HCT116 (cell line): ENCODE measurements around the gene NFKBIZ. TPM values are rescaled to one million over a fixed set of nuclear protein-coding genes. Genes with fewer than 3 reads are reported as not detected.

Source experiments
- ATAC-seq: fragments of 200-7000 bp; cut with Tn5 transposase; 2 replicates; pipeline ENCODE4 v1.9.1; 2020; ENCODE audit warnings: mild to moderate bottlenecking, moderate library complexity
- BruUV-seq: library from RNA; stranded (reverse); fragments of 400-500 nt; replicated peaks from 2 replicates; lab custom pipeline; 2021; lab: Mats Ljungman, UMichigan
- CTCF ChIA-PET: fragments of 300-600 bp; sonication (Branson Sonifier 250); formaldehyde crosslinking; loops from one replicate; lab custom pipeline; 2021; ENCODE audit warnings: antibody characterized with exemption; lab: Charles Lee
- POLR2A ChIA-PET: fragments of 300-600, 350-600 bp; sonication (Branson Sonifier 250); formaldehyde crosslinking; loops from one replicate; lab custom pipeline; 2021; ENCODE audit warnings: antibody characterized with exemption; lab: Charles Lee
- RAD21 ChIA-PET, 2 experiments: fragments of 300-600 bp; sonication (Branson Sonifier 250); formaldehyde crosslinking; loops; one replicate each; lab custom pipeline; 2023; ENCODE audit warnings: low total read pairs in 2 of 2; ENCODE audit not compliant: uncharacterized antibody in 2 of 2, unreplicated experiment in 2 of 2, low non-redundant PET in 1 of 2; lab: Charles Lee
- DNase-seq: peaks from one replicate; pipeline ENCODE4 v3.0.0-alpha.2; 2010; ENCODE audit warnings: low read depth, low spot score
- H2AFZ ChIP-seq: fragments of 200-600 bp; shearing (Covaris generic), sonication (generic); 2 replicates; pipeline ENCODE4 v1.6.1; 2017; ENCODE audit warnings: low read depth, mixed run types, mixed read lengths, antibody characterized with exemption, low read length; ENCODE audit not compliant: poor library complexity, severe bottlenecking
- H3K27ac ChIP-seq: 2 replicates; pipeline ENCODE4 v1.5.1; 2012; ENCODE audit warnings: low read depth, low read length
- H3K27me3 ChIP-seq: fragments of 200-600 bp; sonication (generic); 2 replicates; pipeline ENCODE4 v1.6.1; 2016; ENCODE audit warnings: mixed run types, low read length, mixed read lengths; ENCODE audit not compliant: insufficient read depth
- H3K36me3 ChIP-seq, 2 experiments: fragments of 200-500 bp in 1 of 2; fragments of 200-600 bp in 1 of 2; sonication (Bioruptor generic) in 1 of 2; sonication (generic) in 1 of 2; 2 replicates each; pipeline versions ENCODE4 v1.5.1 to v1.6.1; 2014 to 2016; ENCODE audit warnings: low read length in 2 of 2, inconsistent platforms in 1 of 2, mixed read lengths in 1 of 2, mixed run types in 1 of 2; ENCODE audit not compliant: insufficient read depth in 2 of 2, control insufficient read depth in 1 of 2
- H3K4me1 ChIP-seq, 2 experiments: fragments of 200-600 bp in 1 of 2; sonication (generic) in 1 of 2; 2 replicates each; pipeline versions ENCODE4 v1.5.1 to v1.6.1; 2012 to 2017; ENCODE audit warnings: low read length in 2 of 2, inconsistent platforms in 1 of 2, mild to moderate bottlenecking in 1 of 2, mixed read lengths in 1 of 2, mixed run types in 1 of 2, moderate library complexity in 1 of 2; ENCODE audit not compliant: insufficient read depth in 2 of 2, control insufficient read depth in 1 of 2
- H3K4me2 ChIP-seq: fragments of 200-600 bp; sonication (generic); 2 replicates; pipeline ENCODE4 v1.6.1; 2017; ENCODE audit warnings: mixed run types, low read length, mixed read lengths
- H3K4me3 ChIP-seq, 2 experiments: fragments of 200-600 bp in 1 of 2; sonication (generic) in 1 of 2; replicated peaks in 1 of 2; 2 replicates each; pipeline ENCODE4 v1.5.1; 2011 to 2016; ENCODE audit warnings: low read length in 2 of 2, control low read depth in 1 of 2, low read depth in 1 of 2, mild to moderate bottlenecking in 1 of 2, mixed read lengths in 1 of 2, mixed run types in 1 of 2
- H3K79me2 ChIP-seq: fragments of 200-600 bp; sonication (generic); 2 replicates; pipeline ENCODE4 v1.6.1; 2017; ENCODE audit warnings: mild to moderate bottlenecking, mixed run types, low read length, moderate library complexity, mixed read lengths; ENCODE audit not compliant: insufficient read depth
- H3K9ac ChIP-seq: fragments of 200-600 bp; sonication (generic); 2 replicates; pipeline ENCODE4 v1.6.1; 2016; ENCODE audit warnings: low read length, mixed read lengths
- H3K9me2 ChIP-seq: fragments of 200-600 bp; sonication (generic), shearing (Covaris generic); 2 replicates; pipeline ENCODE4 v1.6.1; 2017; ENCODE audit warnings: mixed run types, mild to moderate bottlenecking, moderate library complexity; ENCODE audit not compliant: insufficient read depth
- H3K9me3 ChIP-seq, 2 experiments: fragments of 200-500 bp in 1 of 2; fragments of 200-600 bp in 1 of 2; sonication (Bioruptor generic) in 1 of 2; sonication (generic) in 1 of 2; 2 replicates each; pipeline ENCODE4 v1.6.1; 2014 to 2017; ENCODE audit warnings: low read length in 2 of 2, mixed read lengths in 2 of 2, inconsistent platforms in 1 of 2, low read depth in 1 of 2, mild to moderate bottlenecking in 1 of 2, mixed run types in 1 of 2, moderate library complexity in 1 of 2; ENCODE audit not compliant: control insufficient read depth in 1 of 2, insufficient read depth in 1 of 2
- H4K20me1 ChIP-seq: fragments of 200-600 bp; sonication (generic), shearing (Covaris generic); 2 replicates; pipeline ENCODE4 v1.6.1; 2017; ENCODE audit warnings: mixed run types, mild to moderate bottlenecking, moderate library complexity; ENCODE audit not compliant: insufficient read depth
- ATF3 ChIP-seq: IDR thresholded peaks from 2 replicates; pipeline ENCODE4 v1.6.1; 2012
- CBX3 ChIP-seq: IDR thresholded peaks from 2 replicates; pipeline ENCODE4 v1.6.1; 2012; ENCODE audit warnings: low read depth
- CEBPB ChIP-seq: IDR thresholded peaks from 2 replicates; pipeline ENCODE4 v1.6.1; 2012; ENCODE audit warnings: low read depth
- CTCF ChIP-seq, 3 experiments: fragments of 200-600 bp in 1 of 3; sonication (generic) in 1 of 3; IDR thresholded peaks in 2 of 3; conservative IDR thresholded peaks in 1 of 3; 2 replicates each; pipeline ENCODE4 v1.5.1; 2012 to 2017; ENCODE audit warnings: low read depth in 2 of 3, low read length in 2 of 3, antibody characterized with exemption in 1 of 3, borderline replicate concordance in 1 of 3, control low read depth in 1 of 3, mild to moderate bottlenecking in 1 of 3, mixed read lengths in 1 of 3, mixed run types in 1 of 3, moderate library complexity in 1 of 3; ENCODE audit not compliant: insufficient read depth in 1 of 3
- EGR1 ChIP-seq: IDR thresholded peaks from 2 replicates; pipeline ENCODE4 v1.6.1; 2012; ENCODE audit warnings: low read depth
- EZH2 ChIP-seq: fragments of 200-600 bp; sonication (generic); IDR thresholded peaks from 2 replicates; pipeline ENCODE4 v1.6.1; 2017; ENCODE audit warnings: antibody characterized with exemption, mixed run types
- JUND ChIP-seq: IDR thresholded peaks from 2 replicates; pipeline ENCODE4 v1.6.1; 2012
- MAX ChIP-seq: IDR thresholded peaks from 2 replicates; pipeline ENCODE4 v1.6.1; 2012
- POLR2A ChIP-seq: IDR thresholded peaks from 2 replicates; pipeline ENCODE4 v1.7.0; 2011; ENCODE audit warnings: borderline replicate concordance; ENCODE audit not compliant: insufficient read depth, insufficient read length; ENCODE audit errors: extremely low read depth
- POLR2AphosphoS5 ChIP-seq: IDR thresholded peaks from 2 replicates; pipeline ENCODE4 v1.6.1; 2011; ENCODE audit warnings: mild to moderate bottlenecking, low read depth, low read length, moderate library complexity
- RAD21 ChIP-seq: IDR thresholded peaks from 2 replicates; pipeline ENCODE4 v1.6.1; 2012; ENCODE audit warnings: low read depth, mild to moderate bottlenecking
- SIN3A ChIP-seq: IDR thresholded peaks from 2 replicates; pipeline ENCODE4 v1.6.1; 2012; ENCODE audit warnings: low read depth
- SRF ChIP-seq: IDR thresholded peaks from 2 replicates; pipeline ENCODE4 v1.6.1; 2012; ENCODE audit warnings: low read depth
- TCF7L2 ChIP-seq: IDR thresholded peaks from 2 replicates; pipeline ENCODE4 v1.7.0; 2011; ENCODE audit warnings: borderline replicate concordance, inconsistent platforms; ENCODE audit not compliant: insufficient read depth, insufficient read length; ENCODE audit errors: extremely low read depth
- ZNF274 ChIP-seq: fragments of 200-500 bp; sonication (Bioruptor generic); IDR thresholded peaks from 2 replicates; pipeline ENCODE4 v1.6.1; 2014; ENCODE audit warnings: mild to moderate bottlenecking, low read depth, low read length, inconsistent platforms
- intact Hi-C: fragments of 100-400 bp; cut with micrococcal nuclease; formaldehyde crosslinking; loops from 2 replicates; pipeline ENCODE4 v1.10.0; 2022
- total RNA-seq: library from RNA; stranded (reverse); gene quantifications from one replicate; pipeline ENCODE4 v1.2.1, GENCODE V29; 2021; ENCODE audit not compliant: unreplicated experiment

NFKBIZ gene
- total RNA-seq, 1 experiment from 2014 or later: 12.2 TPM

- H3K4me1 ChIP-seq: peaks cover 0 to under 1% of the 10 kb centered on the region in 2 experiments; a peak in 1 of 4 replicates
- POLR2A ChIA-PET: no interaction called here
- no peak for TF ChIP-seq POLR2AphosphoS5
- TF ChIP-seq MAX: no peak
- TF ChIP-seq SRF: no peak
- no peak for TF ChIP-seq TCF7L2
- TF ChIP-seq CBX3: no peak
- TF ChIP-seq EGR1: no peak
- TF ChIP-seq CEBPB: no peak
- no peak overlapping the region for H3K9ac ChIP-seq
- H2AFZ ChIP-seq: no peak overlapping the region
- H3K4me3 ChIP-seq: no peak overlapping the region
- BruUV-seq: no TSS peak
- no peaks in the 10 kb centered on the region for H3K79me2 ChIP-seq
- no peaks in the 10 kb centered on the region for H3K36me3 ChIP-seq
- no peak for ATAC-seq
- H3K9me2 ChIP-seq: no peaks in the 10 kb centered on the region
- RAD21 ChIA-PET: no interaction called here
- CTCF ChIA-PET: no interaction called here
- DNase-seq: no peak
- no peak overlapping the region for H3K27ac ChIP-seq
- H3K27me3 ChIP-seq: no peaks in the 10 kb centered on the region
- intact Hi-C loops: no loop called here
- H4K20me1 ChIP-seq: no peaks in the 10 kb centered on the region
- no peak overlapping the region for H3K4me2 ChIP-seq
- no peaks in the 10 kb centered on the region for H3K9me3 ChIP-seq
These were observed 47.7 kb downstream of the NFKBIZ start for GRCh38 chr3:101897013-101897412.

- Histone ChIP-seq H2AFZ (no peak overlapping the region), H3K27me3 (no peaks in the 10 kb centered on the region), H3K4me1 (peaks cover 0 to 3% of the 10 kb centered on the region in 2 experiments; a peak in 1 of 4 replicates), H3K27ac (no peak overlapping the region), H3K9me2 (no peaks in the 10 kb centered on the region), H3K4me2 (no peak overlapping the region), H3K79me2 (no peaks in the 10 kb centered on the region), H3K4me3 (no peak overlapping the region), H3K9ac (no peak overlapping the region), H3K36me3 (no peaks in the 10 kb centered on the region), H4K20me1 (no peaks in the 10 kb centered on the region), H3K9me3 (no peaks in the 10 kb centered on the region)
- ATAC-seq (no peak), DNase-seq (no peak)
- ChIA-PET POLR2A (no interaction called here), RAD21 (no interaction called here), CTCF (no interaction called here)
- no TSS peak for BruUV-seq
- intact Hi-C loops: no loop called here
- TF ChIP-seq CEBPB (no peak), CBX3 (no peak), CTCF (IDR thresholded peaks at IDR 0.05 in 2 of 3, conservative IDR thresholded peaks at IDR 0.05 in 1 of 3; ENCODE audit: borderline replicate concordance in 1 of 3, insufficient read depth in 1 of 3, low read depth in 2 of 3, low read length in 2 of 3) (no peak), POLR2AphosphoS5 (no peak), ATF3 (no peak), MAX (no peak), RAD21 (no peak), EZH2 (no peak), ZNF274 (no peak), JUND (no peak), POLR2A (no peak), SRF (no peak), SIN3A (no peak)
These were observed 48.7 kb downstream of the NFKBIZ start for GRCh38 chr3:101898039-101898438.
